H1 (cell line): ENCODE measurements around the gene SLC23A2. TPM values are rescaled to one million over a fixed set of nuclear protein-coding genes. Genes with fewer than 3 reads are reported as not detected.

Experiments used
- CTCF ChIA-PET: fragments of 300-600 bp; sonication (Branson Sonifier 250); formaldehyde crosslinking; loops from one replicate; lab custom pipeline; 2021; ENCODE audit not compliant: partially characterized antibody; lab: Charles Lee
- POLR2A ChIA-PET: fragments of 300-600 bp; sonication (Branson Sonifier 250); formaldehyde crosslinking; loops from one replicate; lab custom pipeline; 2021; ENCODE audit warnings: inconsistent platforms; ENCODE audit not compliant: partially characterized antibody; lab: Charles Lee
- DNase-seq, 2 experiments: peaks; one replicate each; pipeline versions ENCODE4 v3.0.0 to v3.0.0-alpha.2; 2010 to 2022; ENCODE audit warnings: low spot score in 2 of 2, low read depth in 1 of 2, mixed read lengths in 1 of 2
- FAIRE-seq: peaks from 2 replicates; lab custom pipeline; 2011; peaks lifted over from hg19 to GRCh38; lab: Jason Lieb, UNC
- H2AFZ ChIP-seq: 2 replicates; pipeline ENCODE4 v1.8.1; 2012; ENCODE audit warnings: low read length, inconsistent platforms
- H2AK5ac ChIP-seq: 2 replicates; pipeline ENCODE4 v1.6.1; 2013; ENCODE audit warnings: low read depth, low read length
- H2BK120ac ChIP-seq: replicated peaks from 2 replicates; pipeline ENCODE3; 2013; ENCODE audit warnings: low read depth, low read length, inconsistent platforms
- H2BK12ac ChIP-seq: 2 replicates; pipeline ENCODE4 v1.6.1; 2013; ENCODE audit warnings: low read depth, low read length
- H2BK15ac ChIP-seq: 2 replicates; pipeline ENCODE4 v1.6.1; 2013; ENCODE audit warnings: low read length
- H2BK20ac ChIP-seq: 2 replicates; pipeline ENCODE4 v1.6.1; 2013; ENCODE audit warnings: low read length
- H2BK5ac ChIP-seq: 2 replicates; pipeline ENCODE4 v1.6.1; 2013; ENCODE audit warnings: low read depth, low read length
- H3K14ac ChIP-seq: 2 replicates; pipeline ENCODE4 v1.6.1; 2013; ENCODE audit warnings: inconsistent platforms; ENCODE audit not compliant: insufficient read length
- H3K18ac ChIP-seq: 2 replicates; pipeline ENCODE4 v1.6.1; 2013; ENCODE audit warnings: low read length; ENCODE audit errors: extremely low read depth
- H3K23ac ChIP-seq: 2 replicates; pipeline ENCODE4 v1.6.1; 2013; ENCODE audit warnings: inconsistent platforms; ENCODE audit not compliant: insufficient read length
- H3K23me2 ChIP-seq: 2 replicates; pipeline ENCODE4 v1.6.1; 2013; ENCODE audit warnings: low read depth, low read length
- H3K27ac ChIP-seq: 2 replicates; pipeline ENCODE4 v1.6.1; 2011; ENCODE audit warnings: low read depth, low read length, inconsistent platforms
- H3K27me3 ChIP-seq, 4 experiments: replicated peaks in 1 of 4; 1 replicate in 1 of 4; 2 replicates in 3 of 4; pipeline versions ENCODE4 v1.6.1 to v1.8.1; 2011 to 2013; ENCODE audit warnings: low read length in 3 of 4, mild to moderate bottlenecking in 3 of 4, inconsistent platforms in 2 of 4, mixed read lengths in 2 of 4, moderate library complexity in 1 of 4; ENCODE audit not compliant: control insufficient read depth in 3 of 4, insufficient read depth in 3 of 4; ENCODE audit errors: extremely low read depth in 1 of 4
- H3K36me3 ChIP-seq, 4 experiments: 2 replicates each; pipeline versions ENCODE4 v1.6.1 to v1.8.1; 2011 to 2013; ENCODE audit warnings: mild to moderate bottlenecking in 4 of 4, low read length in 3 of 4, moderate library complexity in 2 of 4, control low read depth in 1 of 4, inconsistent platforms in 1 of 4; ENCODE audit not compliant: insufficient read depth in 4 of 4, control insufficient read depth in 2 of 4
- H3K4ac ChIP-seq: replicated peaks from 2 replicates; pipeline ENCODE3; 2013; ENCODE audit warnings: low read length, low read depth, mixed read lengths, inconsistent platforms; ENCODE audit not compliant: insufficient read length
- H3K4me1 ChIP-seq, 4 experiments: replicated peaks in 1 of 4; 1 replicate in 1 of 4; 2 replicates in 3 of 4; pipeline versions ENCODE4 v1.6.1 to v1.8.1; 2011 to 2013; ENCODE audit warnings: low read length in 3 of 4, inconsistent platforms in 2 of 4, mixed read lengths in 1 of 4; ENCODE audit not compliant: insufficient read depth in 4 of 4, control insufficient read depth in 3 of 4
- H3K4me2 ChIP-seq, 2 experiments: 2 replicates each; pipeline versions ENCODE4 v1.6.1 to v1.8.1; 2011 to 2013; ENCODE audit warnings: low read depth in 2 of 2, low read length in 2 of 2, control low read depth in 1 of 2, inconsistent platforms in 1 of 2, mild to moderate bottlenecking in 1 of 2; ENCODE audit not compliant: insufficient read depth in 1 of 2
- H3K4me3 ChIP-seq, 4 experiments: fragments of 200-600, 300-600 bp in 1 of 4; sonication (generic), shearing (Covaris generic), sonication (Bioruptor Twin) in 1 of 4; 2 replicates each; pipeline versions ENCODE4 v1.5.1 to v1.8.1; 2011 to 2016; ENCODE audit warnings: low read length in 4 of 4, low read depth in 3 of 4, control low read depth in 2 of 4, inconsistent platforms in 2 of 4, mild to moderate bottlenecking in 2 of 4, mixed read lengths in 1 of 4, moderate library complexity in 1 of 4; ENCODE audit not compliant: insufficient read depth in 2 of 4; ENCODE audit errors: extremely low read depth in 1 of 4
- H3K56ac ChIP-seq: replicated peaks from 2 replicates; pipeline ENCODE3; 2013; ENCODE audit warnings: low read depth, mild to moderate bottlenecking, mixed read lengths, low read length, inconsistent platforms; ENCODE audit not compliant: insufficient read length
- H3K79me1 ChIP-seq: 2 replicates; pipeline ENCODE4 v1.6.1; 2013; ENCODE audit warnings: low read depth, low read length, control low read depth
- H3K79me2 ChIP-seq, 2 experiments: 2 replicates each; pipeline versions ENCODE4 v1.6.1 to v1.8.1; 2012 to 2013; ENCODE audit warnings: low read length in 2 of 2, mild to moderate bottlenecking in 2 of 2, inconsistent platforms in 1 of 2; ENCODE audit not compliant: insufficient read depth in 2 of 2, control insufficient read depth in 1 of 2
- H3K9ac ChIP-seq, 4 experiments: replicated peaks in 1 of 4; 1 replicate in 1 of 4; 2 replicates in 3 of 4; pipeline versions ENCODE4 v1.6.1 to v1.8.1; 2011 to 2013; ENCODE audit warnings: low read depth in 3 of 4, low read length in 3 of 4, control low read depth in 2 of 4, mild to moderate bottlenecking in 2 of 4, moderate library complexity in 2 of 4, inconsistent platforms in 1 of 4; ENCODE audit errors: extremely low read depth in 1 of 4
- H3K9me3 ChIP-seq, 2 experiments: 2 replicates each; pipeline versions ENCODE4 v1.6.1 to v1.8.1; 2012 to 2013; ENCODE audit warnings: mild to moderate bottlenecking in 2 of 2, moderate library complexity in 2 of 2, control low read depth in 1 of 2, inconsistent platforms in 1 of 2, low read depth in 1 of 2, low read length in 1 of 2, mixed read lengths in 1 of 2; ENCODE audit not compliant: insufficient read depth in 2 of 2
- H4K20me1 ChIP-seq, 2 experiments: replicated peaks in 1 of 2; 2 replicates each; pipeline versions ENCODE3 to v1.8.1; 2011 to 2013; ENCODE audit warnings: inconsistent platforms in 2 of 2, low read length in 2 of 2, mild to moderate bottlenecking in 1 of 2; ENCODE audit not compliant: insufficient read depth in 2 of 2, control insufficient read depth in 1 of 2
- H4K5ac ChIP-seq: 2 replicates; pipeline ENCODE4 v1.6.1; 2013; ENCODE audit warnings: low read length, low read depth, mixed read lengths, inconsistent platforms; ENCODE audit not compliant: insufficient read length
- H4K8ac ChIP-seq: 2 replicates; pipeline ENCODE4 v1.8.0; 2013; ENCODE audit warnings: mild to moderate bottlenecking, moderate library complexity, low read length, inconsistent platforms; ENCODE audit not compliant: insufficient read depth; ENCODE audit errors: extremely low read depth
- H4K91ac ChIP-seq: replicated peaks from 2 replicates; pipeline ENCODE3; 2013; ENCODE audit warnings: low read length, mixed read lengths, inconsistent platforms; ENCODE audit not compliant: insufficient read length
- CBX5 ChIP-seq: fragments of 300-800, 300-1000 bp; sonication (generic); IDR thresholded peaks from 2 replicates; pipeline ENCODE4 v1.7.1; 2016; ENCODE audit warnings: antibody characterized with exemption, low read length, low read depth
- CBX8 ChIP-seq: fragments of 300-800, 300-1000 bp; sonication (generic); IDR thresholded peaks from 2 replicates; pipeline ENCODE4 v1.7.1; 2016; ENCODE audit warnings: low read depth, low read length, borderline replicate concordance
- CREB1 ChIP-seq: IDR thresholded peaks from 2 replicates; pipeline ENCODE4 v1.6.1; 2012; ENCODE audit warnings: inconsistent platforms
- EZH2 ChIP-seq: fragments of 200-600 bp; sonication (generic); IDR thresholded peaks from 2 replicates; pipeline ENCODE4 v1.7.1; 2012; ENCODE audit warnings: low read depth, mild to moderate bottlenecking, moderate library complexity, low read length, inconsistent platforms; ENCODE audit not compliant: severe bottlenecking
- FOSL1 ChIP-seq: IDR thresholded peaks from 2 replicates; pipeline ENCODE4 v1.6.1; 2011; ENCODE audit warnings: mild to moderate bottlenecking, low read depth, low read length, moderate library complexity; ENCODE audit not compliant: insufficient read depth
- KDM1A ChIP-seq: fragments of 200-600, 300-600 bp; sonication (generic); IDR thresholded peaks from 2 replicates; pipeline ENCODE4 v1.7.1; 2016; ENCODE audit warnings: mild to moderate bottlenecking, low read length, borderline replicate concordance
- PHF8 ChIP-seq: fragments of 200-600 bp; sonication (generic); conservative IDR thresholded peaks from 2 replicates; pipeline ENCODE4 v1.7.1; 2012; ENCODE audit warnings: low read depth, mild to moderate bottlenecking, inconsistent platforms, low read length, moderate library complexity
- POLR2A ChIP-seq, 2 experiments: IDR thresholded peaks; 1 replicate in 1 of 2; 2 replicates in 1 of 2; pipeline ENCODE4 v1.6.1; 2011; ENCODE audit warnings: low read depth in 2 of 2, low read length in 2 of 2, mild to moderate bottlenecking in 2 of 2; ENCODE audit errors: control extremely low read depth in 1 of 2
- RFX5 ChIP-seq: IDR thresholded peaks from 2 replicates; pipeline ENCODE4 v1.6.1; 2011; ENCODE audit warnings: low read depth, low read length, improper control_type of control experiment, borderline replicate concordance
- SP2 ChIP-seq: IDR thresholded peaks from 2 replicates; pipeline ENCODE4 v1.6.1; 2012; ENCODE audit warnings: mild to moderate bottlenecking, low read length, inconsistent platforms
- SRF ChIP-seq: IDR thresholded peaks from 2 replicates; pipeline ENCODE4 v1.6.1; 2011; ENCODE audit warnings: mild to moderate bottlenecking, low read depth, low read length, moderate library complexity
- TEAD4 ChIP-seq: IDR thresholded peaks from 2 replicates; pipeline ENCODE4 v1.6.1; 2012; ENCODE audit warnings: low read depth, low read length, inconsistent platforms, mixed read lengths
- WGBS, 2 experiments: shearing (Covaris generic) in 1 of 2; methylation state at CpG; one replicate each; pipeline versions ENCODE4 v1.1.6 to v1.1.7; 2013 to 2015; ENCODE audit warnings: low lambda C conversion rate in 2 of 2, mixed read lengths in 2 of 2, inconsistent platforms in 1 of 2, low coverage in 1 of 2, missing lambda C conversion rate in 1 of 2; ENCODE audit not compliant: insufficient replicate concordance in 2 of 2, insufficient coverage in 1 of 2, insufficient read length in 1 of 2; ENCODE audit errors: extremely low coverage in 1 of 2, missing lambda C conversion rate in 1 of 2; 5-methylcytosine and 5-hydroxymethylcytosine counted together
- polyA plus RNA-seq, 7 experiments: library from polyadenylated mRNA; depleted of rRNA in 3 of 7; stranded (reverse) in 5 of 7; unstranded in 2 of 7; fragments of >200 nt in 5 of 7; fragments of 200-250 nt in 2 of 7; gene quantifications; 1 replicate in 5 of 7; 2 replicates in 1 of 7; 4 replicates in 1 of 7; pipeline versions ENCODE4 v1.2.1 to v1.2.3, GENCODE V29; 2011 to 2013; ENCODE audit warnings: missing spikeins in 2 of 7, mixed read lengths in 2 of 7
- total RNA-seq: library from RNA; stranded (reverse); fragmentation: NEBNext Ultra II Directional; extraction: Animal tissue kit (Norgen Biotek cat#: 25700); gene quantifications from 2 replicates; pipeline ENCODE4 v1.2.1, GENCODE V29; 2021

SLC23A2 gene
- total and polyA plus RNA-seq, 2 of the 8 experiments (the other 6 are each of a cell fraction or from before 2014, with no cell fraction given): 17.0 to 18.6 TPM

DNA sequence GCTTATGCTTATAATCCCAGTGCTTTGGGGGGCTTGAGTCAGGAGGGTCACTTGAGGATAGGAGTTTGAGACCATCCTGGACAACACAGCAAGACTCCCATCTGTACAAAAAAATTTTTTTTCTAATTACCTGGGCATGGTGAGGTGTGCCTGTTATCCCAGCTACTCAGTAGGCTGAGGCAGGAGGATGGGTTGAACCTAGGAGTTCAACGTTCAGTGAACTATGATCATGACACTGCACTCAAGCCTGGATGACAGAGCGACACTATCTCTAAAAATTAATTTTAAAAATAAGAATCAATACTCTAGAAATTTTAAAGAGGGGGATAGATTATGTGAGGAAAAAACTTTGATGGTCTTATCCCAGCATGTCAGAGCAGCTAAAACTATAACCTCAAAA is 44.1 kb downstream of the SLC23A2 start:
- H2BK20ac ChIP-seq: no peak overlapping the region
- 0 out of 4 replicates have a peak, but pooled peaks cover 0 to under 1% of the 10 kb centered on the region in 2 experiments for H3K9me3 ChIP-seq
- POLR2A ChIA-PET: no interaction called here
- H3K79me1 ChIP-seq: no peaks in the 10 kb centered on the region
- H3K23me2 ChIP-seq: no peaks in the 10 kb centered on the region
- no peak overlapping the region for H3K27ac ChIP-seq
- H3K4me1 ChIP-seq: no peaks in the 10 kb centered on the region
- no peak overlapping the region for H3K56ac ChIP-seq
- no peak overlapping the region for H2BK120ac ChIP-seq
- no peak overlapping the region for H2BK15ac ChIP-seq
- no peak overlapping the region for H3K4ac ChIP-seq
- no peak overlapping the region for H3K18ac ChIP-seq
- no peak overlapping the region for H4K91ac ChIP-seq
- no peak overlapping the region for H3K9ac ChIP-seq
- H4K8ac ChIP-seq: no peak overlapping the region
- no peak overlapping the region for H2AFZ ChIP-seq
- H2BK5ac ChIP-seq: no peak overlapping the region
- CTCF ChIA-PET: interaction anchor here (0.7 to 2.4 kb wide), 15 partner anchors 9 to 548 kb away, joined by 3 to 12 read pairs (median 4); no protein-coding TSS in a partner anchor
- no peaks in the 10 kb centered on the region for H3K27me3 ChIP-seq
- no peak for DNase-seq
- TF ChIP-seq TEAD4 (no peak), RFX5 (no peak), CREB1 (no peak), PHF8 (no peak), SP2 (no peak), FOSL1 (no peak), KDM1A (no peak), CBX5 (no peak), POLR2A (IDR thresholded peaks at IDR 0.05; ENCODE audit: control extremely low read depth in 1 of 2, low read depth in 2 of 2, low read length in 2 of 2) (no peak), SRF (no peak), EZH2 (no peak), CBX8 (no peak)
- FAIRE-seq: no peak
- H3K14ac ChIP-seq: no peak overlapping the region
- no peaks in the 10 kb centered on the region for H3K36me3 ChIP-seq
- H4K20me1 ChIP-seq: no peaks in the 10 kb centered on the region
- H3K79me2 ChIP-seq: no peaks in the 10 kb centered on the region
- no peak overlapping the region for H2AK5ac ChIP-seq
- 95% methylated on average over 2 of the region's 2 CpGs; no CpG with 5 or more reads in 1 of the 2 experiments for WGBS, 2 experiments
- no peak overlapping the region for H2BK12ac ChIP-seq
- H3K4me3 ChIP-seq: no peak overlapping the region
- H3K4me2 ChIP-seq: no peak overlapping the region
- H4K5ac ChIP-seq: no peak overlapping the region
- no peak overlapping the region for H3K23ac ChIP-seq
